HUES6 (cell line): Measurements from ENCODE around the gene GPC3.

ENCODE experiments used
- H3K27ac ChIP-seq: 2 replicates; pipeline ENCODE4 v1.7.0; 2013; ENCODE audit warnings: low read depth, mild to moderate bottlenecking, low read length, inconsistent platforms
- H3K27me3 ChIP-seq: 2 replicates; pipeline ENCODE4 v1.6.1; 2013; ENCODE audit warnings: low read length; ENCODE audit not compliant: control insufficient read depth, insufficient read depth
- H3K36me3 ChIP-seq: 2 replicates; pipeline ENCODE4 v1.6.1; 2013; ENCODE audit warnings: low read length; ENCODE audit not compliant: control insufficient read depth, insufficient read depth
- H3K4me1 ChIP-seq: 2 replicates; pipeline ENCODE4 v1.6.1; 2013; ENCODE audit warnings: low read length; ENCODE audit not compliant: control insufficient read depth, insufficient read depth
- H3K4me3 ChIP-seq: 2 replicates; pipeline ENCODE4 v1.5.1; 2013; ENCODE audit warnings: low read depth, low read length
- H3K9ac ChIP-seq: one replicate; pipeline ENCODE4 v1.6.1; 2013; ENCODE audit warnings: mild to moderate bottlenecking, low read length
- H3K9me3 ChIP-seq: 2 replicates; pipeline ENCODE4 v1.6.1; 2013; ENCODE audit warnings: low read depth, low read length; ENCODE audit not compliant: control insufficient read depth, insufficient read depth

The GPC3 gene

DNA sequence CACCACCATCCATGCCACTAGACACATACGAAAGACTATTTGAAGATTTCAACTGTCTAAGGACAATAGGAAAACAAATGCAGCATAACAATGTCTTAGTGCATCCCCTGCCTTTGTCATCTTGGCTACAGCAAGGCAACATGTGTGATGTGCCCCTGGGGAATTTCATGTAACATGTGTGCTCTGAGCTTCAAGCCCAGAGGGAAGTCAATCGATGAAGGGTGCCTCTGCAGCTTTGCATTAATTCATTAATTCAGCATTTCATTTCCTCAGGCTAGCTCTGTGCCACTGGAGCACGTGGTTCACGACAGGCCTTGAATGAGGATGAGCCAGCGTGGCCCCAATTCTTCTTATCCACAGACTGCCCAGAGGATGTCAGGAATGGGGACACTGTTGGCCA lies 316.2 kb downstream of the GPC3 start:
- no peaks in the 10 kb centered on the region for H3K9me3 ChIP-seq
- H3K27me3 ChIP-seq, result no peaks in the 10 kb centered on the region
- peaks cover 41% of the 10 kb centered on the region for H3K4me1 ChIP-seq
- H3K27ac ChIP-seq, result no peak overlapping the region
- no peak overlapping the region for H3K9ac ChIP-seq
- no peaks in the 10 kb centered on the region for H3K36me3 ChIP-seq
- H3K4me3 ChIP-seq, result no peak overlapping the region

DNA sequence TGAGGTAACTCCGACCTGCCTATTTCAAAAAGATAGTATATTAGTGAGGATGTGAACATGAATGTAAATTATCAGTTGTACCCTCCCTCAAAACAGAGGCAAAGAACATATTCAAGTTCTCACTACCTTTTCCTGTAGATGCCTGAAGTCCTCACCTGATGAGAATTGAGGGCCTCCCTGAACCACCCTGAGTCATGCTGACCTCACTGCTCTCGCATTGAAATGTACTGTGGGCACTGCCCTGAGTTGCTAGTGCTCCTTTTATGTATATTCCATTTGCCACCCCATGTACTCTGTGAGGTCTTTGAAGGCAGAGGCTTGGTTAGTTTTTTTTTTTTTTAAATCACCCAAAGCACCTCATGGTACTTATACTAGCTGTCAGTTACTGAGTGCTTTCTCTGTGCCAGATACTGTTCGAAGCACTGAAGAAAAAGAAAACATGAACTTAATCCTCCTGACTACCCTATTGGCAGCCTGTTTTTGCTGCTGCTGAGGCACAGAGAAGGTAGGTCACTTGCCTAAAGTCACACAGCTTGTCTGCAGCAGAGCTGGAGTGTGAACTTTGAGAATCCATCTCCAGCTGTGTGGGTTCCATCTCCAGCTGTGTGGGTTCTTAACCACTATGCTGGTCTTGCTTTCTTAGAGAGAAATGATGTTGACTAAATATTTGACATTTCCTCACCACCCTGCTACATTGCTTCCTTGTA lies 317.0 kb downstream of the GPC3 start:
- H3K27me3 ChIP-seq, result no peaks in the 10 kb centered on the region
- H3K36me3 ChIP-seq, result no peaks in the 10 kb centered on the region

DNA sequence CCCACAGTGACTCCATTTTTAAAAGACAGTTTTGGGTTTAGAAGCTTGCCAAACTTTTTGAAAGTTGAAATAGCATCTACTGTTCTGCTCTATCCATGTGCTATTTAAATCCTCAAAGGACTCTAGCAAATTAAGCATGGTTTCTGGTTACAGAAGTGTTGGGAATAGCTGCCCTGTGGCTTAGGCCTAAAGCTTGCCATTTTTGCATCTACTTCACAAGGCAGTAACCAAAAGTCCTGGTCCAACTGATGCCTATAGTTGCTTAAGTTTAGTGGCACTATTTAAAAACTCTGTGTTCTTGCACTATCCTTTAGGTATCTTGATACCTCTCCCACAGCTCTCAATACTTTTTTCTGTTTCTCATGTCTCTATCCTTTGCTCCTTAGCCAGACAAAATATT lies 319.1 kb downstream of the GPC3 start:
- Histone ChIP-seq H3K27ac (no peak overlapping the region), H3K4me3 (no peak overlapping the region), H3K4me1 (peaks cover 31% of the 10 kb centered on the region), H3K9me3 (no peaks in the 10 kb centered on the region), H3K27me3 (no peaks in the 10 kb centered on the region; the same call in 1 of the 2 replicates), H3K9ac (no peak overlapping the region), H3K36me3 (no peaks in the 10 kb centered on the region)

More for the DNA sequence above, 317.0 kb downstream of the GPC3 start:
- no peak overlapping the region for H3K4me3 ChIP-seq
- peaks cover 38% of the 10 kb centered on the region for H3K4me1 ChIP-seq
- no peak overlapping the region for H3K27ac ChIP-seq
- no peaks in the 10 kb centered on the region for H3K9me3 ChIP-seq
- H3K9ac ChIP-seq, result no peak overlapping the region

DNA sequence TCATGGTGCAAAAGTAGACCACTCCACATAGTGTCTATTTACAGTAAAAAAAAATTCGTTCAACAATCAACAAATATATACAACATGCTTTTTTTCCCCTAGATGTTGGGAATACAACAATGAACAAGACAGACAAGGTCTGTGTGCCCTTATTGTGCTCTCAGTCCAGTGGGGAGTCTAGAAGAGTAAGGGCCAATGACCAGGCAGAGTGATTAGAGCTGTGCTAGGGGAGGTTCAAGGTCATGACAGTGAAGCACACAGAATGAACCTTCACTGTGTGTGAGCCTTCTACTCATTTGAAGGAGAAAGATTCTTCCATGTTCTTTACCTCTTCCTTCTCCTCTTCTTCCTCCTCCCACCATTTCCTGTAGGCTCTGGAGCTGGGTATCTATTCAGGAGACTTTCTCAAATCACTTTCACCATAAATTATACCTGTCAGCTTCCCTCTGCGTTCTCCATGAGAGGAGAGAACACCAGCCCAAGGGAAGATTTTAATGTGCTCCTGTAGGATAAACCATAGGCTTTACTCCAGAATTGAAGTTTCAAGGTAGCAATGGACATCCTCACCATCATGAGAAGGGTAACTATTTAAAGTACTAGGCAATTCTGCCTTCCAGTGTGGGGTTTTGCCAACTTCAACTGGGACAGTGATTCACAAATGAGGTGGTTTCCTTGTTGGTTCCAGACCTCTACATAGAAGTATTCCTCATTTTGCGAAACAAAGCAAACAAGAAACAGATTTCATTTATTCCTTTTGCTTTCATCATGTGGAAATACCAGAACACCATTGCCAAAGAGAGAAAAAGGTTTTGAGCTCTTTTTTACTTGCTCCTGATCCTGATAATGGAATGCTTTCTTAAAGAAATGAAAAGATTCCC lies 323.2 kb downstream of the GPC3 start:
- Histone ChIP-seq H3K4me3 (no peak overlapping the region), H3K36me3 (no peaks in the 10 kb centered on the region), H3K9me3 (no peaks in the 10 kb centered on the region), H3K9ac (no peak overlapping the region), H3K27ac (no peak overlapping the region), H3K4me1 (peaks cover 18% of the 10 kb centered on the region), H3K27me3 (no peaks in the 10 kb centered on the region; the same call in 1 of the 2 replicates)

DNA sequence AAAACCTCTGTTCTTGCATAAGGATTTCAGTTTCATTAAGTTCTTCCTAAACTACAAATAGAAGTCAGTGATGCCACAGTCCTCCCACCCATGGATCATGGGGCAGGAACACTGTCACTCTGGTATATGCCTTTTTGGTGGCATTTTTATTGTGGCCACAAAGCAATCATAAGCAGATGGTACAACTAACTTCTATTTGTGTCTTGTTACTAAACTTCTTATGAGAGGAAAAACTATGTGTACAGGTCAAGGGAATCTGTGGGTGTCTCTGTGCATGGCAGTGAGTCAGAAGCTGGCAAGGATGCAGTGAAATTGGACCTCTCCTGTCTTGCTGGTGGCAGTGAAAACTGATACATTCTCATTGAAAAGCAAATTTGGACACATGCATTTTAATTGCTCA lies 325.1 kb downstream of the GPC3 start:
- Histone ChIP-seq H3K27ac (no peak overlapping the region), H3K4me1 (peaks cover 21% of the 10 kb centered on the region), H3K4me3 (no peak overlapping the region), H3K36me3 (no peaks in the 10 kb centered on the region), H3K9ac (no peak overlapping the region), H3K9me3 (no peaks in the 10 kb centered on the region), H3K27me3 (no peaks in the 10 kb centered on the region; the same call in 1 of the 2 replicates)

DNA sequence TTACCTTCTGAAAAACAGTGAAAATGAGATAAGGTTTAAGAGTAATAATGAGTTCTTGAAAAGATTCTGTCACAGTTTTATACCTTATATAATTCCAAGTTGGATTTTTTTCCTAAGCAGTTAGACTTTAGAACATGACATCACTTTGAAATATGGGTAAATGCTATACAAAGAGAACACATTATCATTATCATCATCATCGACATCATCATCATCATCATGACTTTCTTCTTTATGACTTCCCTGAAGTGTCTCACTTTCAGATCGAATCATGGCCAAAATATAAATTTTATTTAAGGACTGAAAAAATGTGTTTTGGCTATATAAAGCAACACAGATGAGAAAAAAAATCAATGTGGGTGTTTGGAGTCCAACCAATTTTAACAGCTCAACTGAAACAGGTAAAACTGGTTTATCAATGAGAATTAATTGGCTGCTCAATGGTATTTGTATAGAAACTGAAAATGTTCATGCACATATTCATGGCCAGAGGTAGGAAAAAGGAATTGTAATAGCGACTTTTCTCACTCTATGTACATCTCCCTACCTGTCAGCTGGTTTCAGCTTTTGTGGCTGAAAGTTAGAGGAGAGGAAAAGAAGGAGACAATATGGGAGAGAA lies 327.0 kb downstream of the GPC3 start:
- no peak overlapping the region for H3K4me3 ChIP-seq
- no peak overlapping the region for H3K9ac ChIP-seq
- no peak overlapping the region for H3K27ac ChIP-seq
- H3K27me3 ChIP-seq, result no peaks in the 10 kb centered on the region; the same call in 1 of the 2 replicates
- H3K36me3 ChIP-seq, result no peaks in the 10 kb centered on the region
- no peaks in the 10 kb centered on the region for H3K9me3 ChIP-seq
- peaks cover 21% of the 10 kb centered on the region for H3K4me1 ChIP-seq

DNA sequence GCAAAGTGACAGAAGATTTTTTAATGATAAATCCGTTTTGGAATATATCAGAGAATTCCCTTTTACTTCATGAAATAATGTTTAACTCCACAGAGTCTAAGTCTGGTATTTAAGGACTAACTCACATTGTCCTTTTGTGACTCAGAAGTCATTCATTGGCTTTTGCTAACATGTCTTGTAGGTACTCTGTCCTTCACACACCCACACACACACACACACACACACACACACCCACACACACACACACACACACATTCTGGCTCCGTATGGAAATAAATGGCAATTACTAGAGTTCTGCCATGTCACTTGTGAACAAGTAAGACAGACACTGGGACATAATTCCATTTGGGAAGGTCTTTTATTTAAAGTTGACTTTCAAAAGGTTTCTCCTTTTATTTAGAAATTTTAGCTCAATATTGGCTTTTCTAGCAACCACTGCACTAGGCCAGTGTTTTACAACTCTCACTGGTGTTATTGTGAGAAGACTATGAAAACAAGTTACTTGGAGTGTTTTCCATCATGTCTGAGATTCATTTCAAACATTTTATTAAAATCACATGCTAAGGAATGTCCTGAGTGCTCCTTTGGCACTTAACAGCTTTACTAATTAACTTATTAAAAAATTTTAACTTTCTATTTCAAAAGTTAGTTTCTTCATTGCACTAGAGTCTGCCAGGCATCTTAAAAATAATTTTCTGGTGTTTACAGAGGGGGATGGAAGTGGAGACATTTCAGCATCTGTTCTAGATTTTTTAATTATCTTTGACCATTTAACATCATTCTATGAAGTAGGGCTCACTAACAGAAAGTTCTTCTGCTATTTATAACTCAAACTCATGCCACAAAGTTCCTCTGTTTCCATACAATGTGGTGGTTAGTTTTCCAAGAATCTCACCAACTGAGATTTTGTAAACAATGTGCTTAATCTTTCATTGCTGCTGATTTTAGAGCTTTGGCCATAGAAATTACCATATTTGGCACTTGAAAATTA lies 329.8 kb downstream of the GPC3 start:
- H3K4me3 ChIP-seq, result no peak overlapping the region
- no peaks in the 10 kb centered on the region; the same call in 1 of the 2 replicates for H3K27me3 ChIP-seq
- H3K36me3 ChIP-seq, result no peaks in the 10 kb centered on the region
- peaks cover 21% of the 10 kb centered on the region for H3K4me1 ChIP-seq
- H3K9ac ChIP-seq, result no peak overlapping the region
- no peak overlapping the region for H3K27ac ChIP-seq
- no peaks in the 10 kb centered on the region for H3K9me3 ChIP-seq

DNA sequence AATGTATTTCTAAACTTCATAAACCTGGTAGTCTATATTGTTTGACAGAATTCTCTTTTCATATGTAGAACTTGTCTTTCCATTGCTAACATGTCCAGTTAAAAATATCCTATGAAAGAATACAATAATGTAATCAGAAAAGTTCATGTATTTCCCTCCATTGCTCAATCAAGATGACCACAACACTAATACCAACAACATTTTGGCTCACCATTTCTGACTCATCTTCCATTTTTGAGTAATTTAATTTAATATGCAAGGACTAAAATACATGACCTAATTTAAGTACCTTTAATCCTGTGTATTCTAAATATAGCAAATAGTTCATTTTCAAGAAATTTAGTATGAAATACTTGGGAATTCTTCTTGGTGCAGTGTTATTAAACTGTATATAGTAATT lies 330.6 kb downstream of the GPC3 start:
- Histone ChIP-seq H3K36me3 (no peaks in the 10 kb centered on the region), H3K9ac (no peak overlapping the region), H3K9me3 (no peaks in the 10 kb centered on the region), H3K4me3 (no peak overlapping the region), H3K27me3 (no peaks in the 10 kb centered on the region; the same call in 1 of the 2 replicates), H3K4me1 (peaks cover 22% of the 10 kb centered on the region), H3K27ac (no peak overlapping the region)

DNA sequence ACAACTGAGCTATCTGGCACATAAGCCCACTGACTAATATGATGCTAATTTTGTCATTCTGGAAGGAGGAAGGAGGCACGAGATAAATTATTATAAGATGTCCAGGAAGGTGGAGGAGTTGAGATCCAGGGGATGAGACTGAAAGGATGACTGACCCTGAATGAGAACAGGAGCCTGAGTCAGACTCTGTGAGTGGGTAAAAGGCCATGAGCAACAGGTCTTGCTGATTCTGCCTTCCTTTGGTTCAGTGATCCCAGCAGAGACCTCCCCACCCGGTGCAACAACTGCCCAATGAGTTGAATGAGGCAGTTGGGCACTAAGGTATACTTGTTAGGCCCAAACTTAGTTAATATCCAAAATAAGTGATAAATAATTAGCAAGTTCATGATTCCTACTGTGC lies 332.0 kb downstream of the GPC3 start:
- Histone ChIP-seq H3K4me1 (peaks cover 28% of the 10 kb centered on the region), H3K9ac (no peak overlapping the region), H3K27me3 (no peaks in the 10 kb centered on the region; the same call in 1 of the 2 replicates), H3K9me3 (no peaks in the 10 kb centered on the region), H3K4me3 (no peak overlapping the region), H3K36me3 (no peaks in the 10 kb centered on the region), H3K27ac (no peak overlapping the region)

DNA sequence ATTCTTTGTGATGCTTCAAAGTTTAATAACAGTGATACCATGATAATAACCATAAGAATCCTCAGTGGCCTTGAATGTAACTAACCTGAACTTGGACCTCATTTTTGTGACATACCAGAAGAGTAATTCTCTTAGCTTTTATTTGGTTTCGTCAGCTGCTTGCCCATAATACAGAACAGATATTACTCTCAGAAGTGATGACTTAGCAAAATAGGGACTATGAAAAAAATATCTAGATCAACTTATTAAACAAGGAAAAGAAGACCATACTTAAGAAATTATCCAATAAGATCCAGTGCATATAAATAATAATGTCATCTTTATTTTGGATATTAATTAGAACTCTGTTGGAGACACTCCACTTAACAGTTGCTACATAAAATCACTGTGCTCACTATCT lies 333.2 kb downstream of the GPC3 start:
- Histone ChIP-seq H3K27me3 (no peaks in the 10 kb centered on the region), H3K27ac (no peak overlapping the region), H3K36me3 (no peaks in the 10 kb centered on the region)

More for the DNA sequence above, 333.2 kb downstream of the GPC3 start:
- H3K4me3 ChIP-seq, result no peak overlapping the region
- H3K9ac ChIP-seq, result no peak overlapping the region
- H3K9me3 ChIP-seq, result no peaks in the 10 kb centered on the region
- peaks cover 27% of the 10 kb centered on the region for H3K4me1 ChIP-seq
